ENCODE measurements around the gene SLC38A10. TPM values are rescaled to one million over a fixed set of nuclear protein-coding genes. Genes with fewer than 3 reads are reported as not detected.

Gene SLC38A10
- total and polyA plus RNA-seq, 2 of the 13 experiments (the other 11 are each of a cell fraction or from before 2014, with no cell fraction given): 23.4 to 55.8 TPM

GRCh38 chr17:81244358-81245023 lies 50.6 kb downstream of the SLC38A10 start (continued):
- TF ChIP-seq TRAFD1 (CRISPR knock-in tag; IDR thresholded peaks at IDR 0.05; ENCODE audit: borderline replicate concordance) (no peak), ZFP1 (CRISPR knock-in tag; IDR thresholded peaks at IDR 0.05) (no peak), ZNF431 (CRISPR knock-in tag; IDR thresholded peaks at IDR 0.05; ENCODE audit: borderline replicate concordance, low read depth) (no peak), ZBTB3 (CRISPR knock-in tag; IDR thresholded peaks at IDR 0.05; ENCODE audit: borderline replicate concordance, low read depth) (0 out of 2 replicates have a peak, but pooled peaks have one; percentile 21), ZNF382 (CRISPR knock-in tag; IDR thresholded peaks at IDR 0.05; ENCODE audit: borderline replicate concordance) (no peak), MTA3 (CRISPR knock-in tag; IDR thresholded peaks at IDR 0.05) (no peak), GATAD1 (CRISPR knock-in tag; IDR thresholded peaks at IDR 0.05) (no peak), TOPORS (CRISPR knock-in tag; IDR thresholded peaks at IDR 0.05) (no peak; the same call in 1 of the 2 replicates), NFE2L2 (IDR thresholded peaks at IDR 0.05; ENCODE audit: low read length) (no peak), U2AF2 (IDR thresholded peaks at IDR 0.05; ENCODE audit: low read depth, low read length) (no peak), ZNF619 (CRISPR knock-in tag; IDR thresholded peaks at IDR 0.05) (no peak), ZNF878 (CRISPR knock-in tag; IDR thresholded peaks at IDR 0.05) (no peak), RORA (CRISPR knock-in tag; IDR thresholded peaks at IDR 0.05) (no peak), AFF4 (CRISPR knock-in tag; IDR thresholded peaks at IDR 0.05) (no peak), ZNF644 (CRISPR knock-in tag; IDR thresholded peaks at IDR 0.05; ENCODE audit: low read depth) (no peak), DMTF1 (CRISPR knock-in tag; IDR thresholded peaks at IDR 0.05) (no peak), GMEB1 (CRISPR knock-in tag; IDR thresholded peaks at IDR 0.05; ENCODE audit: borderline replicate concordance) (no peak), REL (CRISPR knock-in tag; conservative IDR thresholded peaks at IDR 0.05) (no peak)

Data from HepG2 (cell line).